Measurements from ENCODE around the gene TMEM51. TPM values are rescaled to one million over a fixed set of nuclear protein-coding genes. Genes with fewer than 3 reads are reported as not detected.

TMEM51 gene
- total RNA-seq, 1 donor from 2014 or later: 31.4 TPM

- no peaks in the 10 kb centered on the region for H3K9me3 ChIP-seq
- no peak for DNase-seq (ENCODE audit: extremely low spot score in 2 of 2)
- H3K4me1 ChIP-seq: no peaks in the 10 kb centered on the region
- no peak overlapping the region for H3K4me3 ChIP-seq
- no peaks in the 10 kb centered on the region for H3K27me3 ChIP-seq
- no peak overlapping the region for H3K27ac ChIP-seq
- no peaks in the 10 kb centered on the region for H3K36me3 ChIP-seq
- TF ChIP-seq POLR2AphosphoS5 (IDR thresholded peaks at IDR 0.05; ENCODE audit: insufficient read depth in 1 of 2, low read depth in 1 of 2): no peak
- TF ChIP-seq POLR2A (IDR thresholded peaks at IDR 0.05): no peak
- no peak for TF ChIP-seq CTCF (IDR thresholded peaks at IDR 0.05)
- intact Hi-C loops (cut with DNase I): no loop called here
Measured at GRCh38 chr1:15107058-15107687, 46.4 kb upstream of the TMEM51 start.

GRCh38 chr1:15107911-15108310 lies 45.6 kb upstream of the TMEM51 start:
- DNase-seq (ENCODE audit: extremely low spot score in 2 of 2): no peak
- no peak overlapping the region for H3K4me3 ChIP-seq
- no peaks in the 10 kb centered on the region for H3K4me1 ChIP-seq
- no peak for TF ChIP-seq CTCF (IDR thresholded peaks at IDR 0.05)
- TF ChIP-seq POLR2A (IDR thresholded peaks at IDR 0.05): no peak
- no peak for TF ChIP-seq POLR2AphosphoS5 (IDR thresholded peaks at IDR 0.05; ENCODE audit: insufficient read depth in 1 of 2, low read depth in 1 of 2)
- no peaks in the 10 kb centered on the region for H3K9me3 ChIP-seq
- intact Hi-C loops (cut with DNase I): no loop called here
- no peak overlapping the region for H3K27ac ChIP-seq
- H3K36me3 ChIP-seq: no peaks in the 10 kb centered on the region
- H3K27me3 ChIP-seq: no peaks in the 10 kb centered on the region

DNA sequence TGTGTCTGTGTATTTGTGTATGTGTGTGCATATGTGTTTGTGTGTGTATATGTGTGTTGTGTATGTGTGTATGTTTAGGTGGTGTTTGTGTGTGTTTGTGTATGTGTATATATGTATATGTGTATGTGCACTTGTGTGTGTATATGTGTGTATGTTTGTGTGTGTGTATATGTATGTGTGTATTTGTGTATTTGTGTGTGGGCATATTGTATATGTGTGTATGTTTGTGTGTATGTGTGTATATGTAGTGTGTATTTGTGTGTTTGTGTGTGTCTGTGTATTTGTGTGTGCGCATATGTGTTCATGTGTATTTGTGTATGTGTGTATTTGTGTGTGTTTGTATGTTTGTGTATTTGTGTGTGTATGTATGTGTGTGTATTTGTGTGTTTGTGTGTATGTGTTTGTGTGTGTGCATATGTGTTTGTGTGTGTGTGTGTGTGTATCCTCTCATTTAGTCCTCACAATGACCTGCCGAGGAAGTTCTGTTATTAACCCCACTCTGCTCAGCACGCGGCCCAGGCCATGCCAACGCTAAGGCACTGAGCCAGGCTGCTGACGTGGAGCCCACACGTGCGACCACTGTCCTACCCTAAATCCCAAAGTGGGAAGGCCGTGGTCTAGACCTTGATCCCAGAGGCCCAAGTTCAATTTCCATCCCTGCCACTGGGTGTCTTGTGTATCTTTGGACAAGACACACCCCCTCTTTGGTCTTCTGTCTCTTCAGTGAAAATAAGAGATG lies 43.2 kb upstream of the TMEM51 start:
- intact Hi-C loops (cut with DNase I): no loop called here

GRCh38 chr1:15110867-15111230 lies 42.7 kb upstream of the TMEM51 start:
- intact Hi-C loops (cut with DNase I): no loop called here
- no peaks in the 10 kb centered on the region for H3K9me3 ChIP-seq
- H3K27me3 ChIP-seq: no peaks in the 10 kb centered on the region
- DNase-seq (ENCODE audit: extremely low spot score in 2 of 2): no peak
- no peaks in the 10 kb centered on the region for H3K4me1 ChIP-seq
- H3K4me3 ChIP-seq: no peak overlapping the region
- TF ChIP-seq CTCF (IDR thresholded peaks at IDR 0.05): no peak
- no peak for TF ChIP-seq POLR2A (IDR thresholded peaks at IDR 0.05)
- no peak for TF ChIP-seq POLR2AphosphoS5 (IDR thresholded peaks at IDR 0.05; ENCODE audit: insufficient read depth in 1 of 2, low read depth in 1 of 2)
- H3K27ac ChIP-seq: no peak overlapping the region
- H3K36me3 ChIP-seq: no peaks in the 10 kb centered on the region

More for the DNA sequence above, 43.2 kb upstream of the TMEM51 start:
- H3K9me3 ChIP-seq: no peaks in the 10 kb centered on the region
- no peak overlapping the region for H3K27ac ChIP-seq
- H3K4me1 ChIP-seq: no peaks in the 10 kb centered on the region
- H3K36me3 ChIP-seq: no peaks in the 10 kb centered on the region
- no peaks in the 10 kb centered on the region for H3K27me3 ChIP-seq
- no peak for TF ChIP-seq POLR2AphosphoS5 (IDR thresholded peaks at IDR 0.05; ENCODE audit: insufficient read depth in 1 of 2, low read depth in 1 of 2)
- no peak for TF ChIP-seq CTCF (IDR thresholded peaks at IDR 0.05)
- no peak for TF ChIP-seq POLR2A (IDR thresholded peaks at IDR 0.05)
- H3K4me3 ChIP-seq: no peak overlapping the region
- no peak for DNase-seq (ENCODE audit: extremely low spot score in 2 of 2)

DNA sequence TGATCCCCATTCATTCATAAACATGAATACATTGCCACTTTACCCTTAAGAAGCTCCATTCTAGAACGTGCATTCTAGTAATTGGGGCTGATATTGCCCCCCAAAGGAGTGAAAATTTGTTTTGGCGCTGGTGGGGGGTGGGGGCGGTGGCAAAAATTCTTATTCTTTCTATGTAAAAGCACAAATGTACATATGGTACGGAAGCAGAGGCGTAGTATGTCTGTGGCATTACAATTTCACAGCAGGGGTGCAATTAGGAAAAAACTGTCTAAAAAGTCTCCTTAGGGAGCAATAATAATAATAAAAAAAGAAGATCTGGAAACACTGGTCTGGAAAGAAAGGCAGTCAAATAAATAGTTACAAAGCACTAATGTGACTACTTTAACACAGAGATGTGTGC lies 40.4 kb upstream of the TMEM51 start:
- intact Hi-C loops (cut with DNase I): no loop called here
- no peak overlapping the region for H3K27ac ChIP-seq
- H3K4me1 ChIP-seq: no peaks in the 10 kb centered on the region
- DNase-seq (ENCODE audit: extremely low spot score in 2 of 2): no peak
- H3K27me3 ChIP-seq: no peaks in the 10 kb centered on the region
- no peaks in the 10 kb centered on the region for H3K36me3 ChIP-seq
- H3K4me3 ChIP-seq: no peak overlapping the region
- TF ChIP-seq POLR2AphosphoS5 (IDR thresholded peaks at IDR 0.05; ENCODE audit: insufficient read depth in 1 of 2, low read depth in 1 of 2) (no peak), POLR2A (IDR thresholded peaks at IDR 0.05) (no peak), CTCF (IDR thresholded peaks at IDR 0.05) (no peak)
- H3K9me3 ChIP-seq: no peaks in the 10 kb centered on the region
